GM18868 (cell line): ENCODE measurements around the gene NEGR1.

Source experiments
- ATAC-seq: cut with Tn5 transposase; IDR thresholded peaks from one replicate; pipeline ENCODE4 v1.9.1; 2021; ENCODE audit warnings: mild to moderate bottlenecking, moderate library complexity; ENCODE audit not compliant: unreplicated experiment

NEGR1 gene

GRCh38 chr1:72235062-72235461, 47.3 kb downstream of the NEGR1 start:
- ATAC-seq: no peak

- no peak for ATAC-seq
These were observed 51.6 kb downstream of the NEGR1 start for GRCh38 chr1:72230746-72231145.

DNA sequence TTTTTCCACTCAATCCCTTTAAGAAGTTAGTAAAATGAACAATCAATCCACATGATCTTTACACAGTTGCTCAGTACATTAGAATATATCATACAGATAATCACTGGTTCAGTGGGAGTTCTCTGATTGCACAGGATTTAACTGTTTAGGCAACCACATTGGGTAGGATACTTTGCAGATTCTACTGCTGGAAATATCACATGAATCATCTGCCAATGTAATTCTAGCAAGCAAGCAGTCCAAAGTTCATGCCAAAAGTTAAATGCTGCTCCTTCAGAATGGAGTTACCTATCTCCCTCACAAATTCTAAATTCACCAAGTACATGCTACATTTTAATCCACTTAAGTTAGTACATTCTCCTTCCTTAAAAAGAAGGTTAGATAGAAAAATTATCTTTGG, 52.4 kb downstream of the NEGR1 start:
- ATAC-seq: no peak

DNA sequence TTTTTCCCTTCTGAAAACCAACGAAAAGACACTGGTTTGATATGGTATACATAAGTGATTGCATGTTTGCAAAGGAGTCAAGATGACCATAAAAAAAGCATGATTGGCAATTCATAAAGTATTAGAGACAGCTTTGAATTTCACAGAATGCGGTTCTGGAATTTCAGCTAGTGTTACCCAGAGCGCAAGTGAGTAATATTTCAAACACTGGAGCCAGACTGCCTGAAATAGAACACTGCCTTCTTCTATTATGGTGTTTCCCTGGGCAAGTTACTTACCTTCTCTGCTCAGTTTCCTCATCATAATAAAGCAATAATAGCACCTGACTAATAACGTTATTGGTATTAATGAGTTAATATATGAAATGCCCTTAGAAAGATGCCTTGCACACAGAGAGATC, 54.7 kb downstream of the NEGR1 start:
- ATAC-seq: no peak

DNA sequence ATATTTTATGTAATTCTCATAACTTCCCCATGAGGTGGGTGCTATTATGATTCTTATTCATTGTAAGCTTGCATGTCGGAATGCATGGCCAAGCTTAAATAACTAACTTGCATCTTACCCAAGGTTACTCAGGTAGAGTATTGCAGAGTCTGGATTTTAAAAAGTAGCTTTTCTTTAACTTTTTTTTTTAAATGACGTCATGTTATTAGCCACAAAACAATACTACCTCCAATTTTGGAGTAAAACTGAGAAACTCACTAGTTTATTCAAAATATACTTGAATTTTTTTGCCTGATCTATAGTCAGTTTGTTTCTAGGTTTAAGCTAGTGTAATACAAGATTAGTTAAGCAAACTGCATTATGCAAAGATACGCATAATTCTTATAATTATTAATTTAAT, 57.8 kb downstream of the NEGR1 start:
- no peak for ATAC-seq

DNA sequence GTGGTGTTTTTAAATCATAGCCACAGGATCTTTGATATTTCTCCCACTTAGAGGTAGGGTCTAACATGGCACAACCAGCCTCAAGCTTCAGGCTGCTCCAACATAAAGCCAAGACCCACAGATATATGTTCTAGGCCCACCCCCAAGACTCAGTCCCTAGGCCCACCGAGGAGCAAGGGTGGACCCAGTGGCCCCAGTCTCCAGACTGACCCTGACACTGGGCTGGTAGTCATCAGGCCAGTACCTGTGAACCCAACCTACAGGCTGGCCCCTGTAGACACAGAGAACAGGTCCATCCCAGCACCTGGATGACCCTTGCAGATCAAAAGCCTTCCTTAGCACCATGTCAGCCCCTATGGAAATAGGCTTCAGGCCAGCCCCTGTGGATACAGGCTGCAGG, 60.5 kb downstream of the NEGR1 start:
- ATAC-seq: no peak

DNA sequence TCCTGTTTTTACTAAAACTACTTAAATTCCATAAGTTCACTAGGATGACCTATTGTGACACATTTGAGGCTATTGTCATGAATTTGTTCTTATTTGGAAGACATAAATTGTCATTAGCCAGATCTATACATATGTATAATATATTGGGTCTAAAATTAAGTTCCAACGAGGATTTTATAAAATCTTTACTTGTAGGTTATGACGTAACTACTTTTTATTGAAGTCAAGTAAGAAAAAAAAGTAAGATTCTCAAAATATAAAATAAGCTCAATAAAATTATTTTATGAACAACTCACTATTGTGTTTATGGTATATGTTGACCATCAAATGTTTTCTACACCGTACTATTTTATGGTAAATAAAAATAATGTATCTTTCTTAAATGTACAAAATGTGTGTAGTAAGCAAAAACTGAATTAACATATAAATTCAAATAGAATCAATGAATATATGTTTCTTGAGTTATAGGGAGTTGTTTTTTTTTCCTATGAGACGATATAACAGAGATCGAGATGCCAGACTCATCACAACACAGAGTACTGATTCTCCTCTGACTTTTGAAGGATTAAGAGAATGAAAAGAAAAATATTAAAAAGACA, 64.1 kb downstream of the NEGR1 start:
- no peak for ATAC-seq

DNA sequence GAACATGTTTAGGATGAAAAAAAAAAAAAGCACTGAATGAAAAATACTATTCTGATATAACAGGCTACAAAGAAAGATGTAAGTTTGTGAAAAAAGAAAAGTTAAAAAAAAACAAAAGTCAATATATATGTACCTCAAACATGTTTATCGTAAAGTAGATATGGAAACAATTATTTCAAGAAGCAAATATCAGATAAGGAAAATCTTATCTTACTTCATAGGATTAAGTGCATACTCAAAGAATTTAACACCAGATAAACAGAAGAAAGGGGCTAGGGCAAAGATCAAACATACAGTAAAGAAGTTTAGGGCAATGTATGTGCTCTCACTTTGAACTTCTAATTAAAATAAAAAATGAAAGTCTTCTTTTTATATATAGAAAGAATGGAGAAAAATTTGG, 75.3 kb downstream of the NEGR1 start:
- no peak for ATAC-seq

- no peak for ATAC-seq
These were observed 79.6 kb downstream of the NEGR1 start for GRCh38 chr1:72202761-72203160.

DNA sequence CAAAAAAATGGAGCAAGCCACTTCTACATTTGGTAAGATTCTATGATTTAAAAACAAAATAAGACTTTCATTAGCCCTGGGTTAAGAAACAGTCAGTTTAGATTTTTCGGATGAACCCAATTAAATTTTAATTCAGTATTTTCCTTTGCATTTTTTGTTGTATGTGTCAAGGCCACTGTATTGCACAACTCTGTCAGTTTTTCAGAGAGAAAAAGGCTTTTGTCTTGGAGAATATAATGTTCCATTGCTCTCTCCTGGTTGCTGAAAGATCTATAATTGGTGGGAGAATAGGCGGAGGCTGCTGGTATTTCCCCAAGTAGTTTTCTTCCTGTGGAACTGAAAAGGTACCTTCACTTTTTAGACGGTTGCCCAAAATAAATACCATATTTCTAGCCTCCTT, 84.6 kb downstream of the NEGR1 start:
- ATAC-seq: no peak

GRCh38 chr1:72186733-72187307, 95.5 kb downstream of the NEGR1 start:
- no peak for ATAC-seq

DNA sequence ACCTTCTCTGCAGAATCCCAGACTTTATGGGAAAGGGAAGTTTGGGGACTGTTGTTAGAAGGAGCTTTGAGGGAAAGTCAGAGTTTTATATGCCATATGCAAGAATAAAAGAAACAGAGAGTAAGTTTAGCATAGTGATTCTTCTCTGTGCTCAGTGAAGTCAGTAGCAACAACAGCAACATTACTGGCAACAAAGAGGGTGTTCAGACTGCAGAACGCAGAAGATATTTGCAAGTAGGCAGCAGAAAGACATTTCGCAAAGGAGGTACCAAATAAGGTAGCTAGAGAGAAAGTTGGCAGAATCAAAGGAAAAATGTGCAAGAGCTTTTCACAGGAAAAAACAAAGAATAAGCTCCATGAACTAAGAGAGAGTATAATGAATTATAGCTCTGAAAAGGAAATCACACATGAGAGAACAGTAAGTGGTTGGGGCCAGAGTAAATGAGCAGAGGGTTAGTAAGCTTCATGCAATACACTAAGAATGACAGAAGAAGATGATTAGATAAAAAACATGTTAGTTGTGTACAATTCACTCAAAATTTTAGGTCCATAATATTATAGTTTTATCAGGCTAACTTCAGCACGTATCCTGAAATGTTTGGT, 98.1 kb downstream of the NEGR1 start:
- no peak for ATAC-seq

- no peak for ATAC-seq
These were observed 99.5 kb downstream of the NEGR1 start for GRCh38 chr1:72182859-72183258.

DNA sequence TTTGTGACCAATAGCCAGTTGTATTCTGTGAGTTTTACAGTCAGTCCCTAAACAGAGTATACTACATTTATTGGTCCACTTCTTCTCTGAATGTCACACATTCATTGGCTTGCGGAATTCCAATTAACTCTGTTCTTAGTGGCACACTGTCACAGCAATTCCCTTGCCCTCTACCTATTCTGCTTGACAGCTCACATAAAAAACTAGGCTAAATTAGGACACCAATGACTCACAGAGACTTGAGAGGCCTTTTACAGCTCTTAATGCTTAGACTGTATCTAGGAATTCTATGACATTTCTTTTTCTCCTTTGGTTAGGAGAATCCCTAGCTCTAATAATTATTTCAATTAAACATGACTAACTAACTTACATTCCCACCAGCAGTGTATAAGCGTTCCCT, 104.1 kb downstream of the NEGR1 start:
- no peak for ATAC-seq

- no peak for ATAC-seq
These were observed 104.6 kb downstream of the NEGR1 start for GRCh38 chr1:72177711-72178110.

DNA sequence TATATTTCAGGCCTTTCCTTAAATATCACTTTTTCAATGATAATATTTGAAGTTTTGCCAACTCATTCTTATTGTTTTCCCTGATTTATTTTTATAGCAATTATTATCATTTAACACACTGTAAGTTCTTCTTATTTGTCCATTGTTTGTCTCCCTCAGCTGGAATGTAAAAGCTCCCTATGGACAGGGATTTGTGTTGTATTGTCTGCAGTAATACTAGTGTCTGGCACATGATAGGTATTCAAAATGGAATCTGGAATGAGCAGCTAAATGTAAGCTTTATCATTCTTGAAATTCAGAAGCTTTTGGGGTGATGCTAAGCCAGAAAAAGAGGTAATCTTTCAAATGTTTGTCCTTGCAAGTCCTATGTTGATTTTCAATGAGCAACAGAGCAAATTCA, 112.1 kb downstream of the NEGR1 start:
- ATAC-seq: no peak

GRCh38 chr1:72166426-72166825, 115.9 kb downstream of the NEGR1 start:
- ATAC-seq: no peak

- ATAC-seq: no peak
These were observed 131.8 kb downstream of the NEGR1 start for GRCh38 chr1:72150508-72150907.

- no peak for ATAC-seq
These were observed 140.5 kb downstream of the NEGR1 start for GRCh38 chr1:72141875-72142274.

DNA sequence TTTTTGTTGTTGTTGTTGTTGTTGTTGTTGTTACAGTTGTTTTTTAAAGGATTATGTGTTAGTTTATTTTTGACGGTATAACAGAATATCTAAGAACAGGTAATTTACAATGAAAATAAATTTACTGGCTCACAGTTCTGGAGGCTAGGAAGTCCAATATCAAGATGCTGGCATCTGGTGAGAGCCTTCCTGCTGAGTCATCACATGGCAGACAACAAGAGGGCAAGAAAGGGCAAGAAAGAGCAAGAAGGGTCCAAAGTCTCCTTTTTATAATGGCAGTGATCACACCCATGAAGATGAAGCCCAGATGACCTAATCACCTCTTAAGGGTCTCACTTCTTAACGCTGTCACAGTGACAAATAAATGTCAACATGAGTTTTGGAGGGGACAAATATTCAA, 142.1 kb downstream of the NEGR1 start:
- no peak for ATAC-seq

DNA sequence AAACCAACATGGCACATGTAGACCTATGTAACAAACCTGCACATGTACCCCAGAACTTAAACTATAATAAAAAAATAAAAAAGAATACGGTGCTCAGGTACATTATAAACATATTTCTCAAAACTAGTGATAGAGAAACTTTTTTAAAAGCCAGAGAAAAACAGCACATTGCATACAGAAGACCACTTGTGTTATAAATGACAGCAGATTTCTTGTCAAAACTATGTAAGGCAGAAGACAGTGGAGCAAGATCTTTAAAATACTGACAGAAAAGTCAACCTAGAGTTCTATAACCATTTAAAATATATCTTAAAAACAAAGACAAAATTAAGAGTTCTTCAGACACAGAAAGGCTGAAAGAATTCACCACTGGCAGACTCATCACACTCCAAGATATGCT, 144.7 kb downstream of the NEGR1 start:
- ATAC-seq: no peak

GRCh38 chr1:72129869-72130268, 152.5 kb downstream of the NEGR1 start:
- ATAC-seq: no peak
